Naive thymus-derived CD8-positive, alpha-beta T cell (primary cell): ENCODE results near the gene ZNF771. TPM values are rescaled to one million over a fixed set of nuclear protein-coding genes. Genes with fewer than 3 reads are reported as not detected.
"Not testable (repeated sequence)": the region's sequence is repeated elsewhere in the genome, so short reads cannot be mapped to it uniquely, and the experiment has no call there.

Experiments used
- ATAC-seq, 2 donors: fragments of 150-1000 bp; cut with Tn5 transposase in 1 of 2; sonication (Bioruptor Pico), chemical (Tn5 transposase) in 1 of 2; 1 replicate in 1 of 2; 2 replicates in 1 of 2; pipeline ENCODE4 v1.10.0; 2021; ENCODE audit warnings: mild to moderate bottlenecking in 2 of 2, moderate library complexity in 2 of 2
- POLR2A ChIA-PET: fragments of 350-600 bp; sonication (Branson Sonifier 250); formaldehyde crosslinking; loops from one replicate; lab custom pipeline; 2021; ENCODE audit warnings: antibody characterized with exemption; lab: Charles Lee
- DNase-seq, 10 donors: peaks; one replicate each; pipeline versions ENCODE4 v3.0.0 to v3.0.0-alpha.2; 2020 to 2022
- H3K27ac Mint-ChIP-seq, 10 donors: one replicate each; pipeline ENCODE4 v1.8.0; 2020 to 2022; ENCODE audit warnings: mild to moderate bottlenecking in 10 of 10, mixed read lengths in 10 of 10, moderate library complexity in 4 of 10, inconsistent platforms in 1 of 10
- H3K27me3 Mint-ChIP-seq, 5 donors: one replicate each; pipeline ENCODE4 v1.8.0; 2021 to 2022; ENCODE audit warnings: mixed read lengths in 5 of 5
- H3K36me3 Mint-ChIP-seq, 3 donors: one replicate each; pipeline ENCODE4 v1.8.0; 2020 to 2022; ENCODE audit warnings: mixed read lengths in 3 of 3, mild to moderate bottlenecking in 2 of 3, inconsistent platforms in 1 of 3
- H3K4me1 Mint-ChIP-seq, 4 donors: one replicate each; pipeline ENCODE4 v1.8.0; 2021 to 2022; ENCODE audit warnings: mixed read lengths in 4 of 4
- H3K4me3 Mint-ChIP-seq, 10 donors: one replicate each; pipeline ENCODE4 v1.8.0; 2020 to 2022; ENCODE audit warnings: mild to moderate bottlenecking in 10 of 10, mixed read lengths in 10 of 10, moderate library complexity in 6 of 10, inconsistent platforms in 1 of 10
- H3K9me3 Mint-ChIP-seq, 9 donors: one replicate each; pipeline ENCODE4 v1.8.0; 2020 to 2022; ENCODE audit warnings: mixed read lengths in 9 of 9, mild to moderate bottlenecking in 3 of 9, inconsistent platforms in 1 of 9, moderate library complexity in 1 of 9
- polyA plus RNA-seq, 3 donors: library from polyadenylated mRNA; unstranded; fragments of 300-500 nt; fragmentation: Illumina TruSeq; gene quantifications; one replicate each; pipeline ENCODE4 v1.2.3, GENCODE V29; 2021
- total RNA-seq, 8 experiments: library from RNA in 2 of 8; stranded (reverse) in 2 of 8; gene quantifications; one replicate each; pipeline ENCODE4 v1.2.3 and lab custom pipeline; 2021 to 2026

The ZNF771 gene
- total and polyA plus RNA-seq, 5 experiments from 2014 or later = 2.1 to 7.6 (median 5.5) TPM

- Mint-ChIP-seq H3K9me3 (no peaks in the 10 kb centered on the region), H3K4me1 (peaks cover 18 to 50% (median 47%) of the 10 kb centered on the region in 4 donors), H3K36me3 (no peaks in the 10 kb centered on the region), H3K27me3 (no peaks in the 10 kb centered on the region), H3K27ac (peak overlapping the region in 9 of 10 donors; percentile 68 to 93 (median 90)), H3K4me3 (peak overlapping the region in 9 of 10 donors; percentile 57 to 78 (median 69))
- POLR2A ChIA-PET = interaction anchor here (0.5 to 9.4 kb wide), 16 partner anchors 8 to 203 kb away, joined by 3 to 247 read pairs (median 6); partner anchors contain the start of genes DCTPP1, FBRS, ITGAL and SEPHS2
- no peak for DNase-seq
- ATAC-seq = no peak
Measured at GRCh38 chr16:30457743-30458560, 50.5 kb downstream of the ZNF771 start.

GRCh38 chr16:30458561-30459394 lies 51.4 kb downstream of the ZNF771 start:
- Mint-ChIP-seq H3K4me3 (peak overlapping the region; percentile 48 to 78 (median 68)), H3K4me1 (peaks cover 18 to 52% (median 48%) of the 10 kb centered on the region in 4 donors), H3K9me3 (no peaks in the 10 kb centered on the region), H3K36me3 (no peaks in the 10 kb centered on the region), H3K27ac (peak overlapping the region; percentile 68 to 93 (median 88)), H3K27me3 (no peaks in the 10 kb centered on the region)
- ATAC-seq (peak; percentile 96 to 98), DNase-seq (peak; percentile 30 to 85 (median 63))
- POLR2A ChIA-PET = interaction anchor here (0.6 to 9.4 kb wide), 18 partner anchors 9 to 1450 kb away, joined by 3 to 247 read pairs (median 5); partner anchors contain the start of genes DCTPP1, FBRS, ITGAL and ZNF688

GRCh38 chr16:30459456-30459855 lies 52.0 kb downstream of the ZNF771 start:
- Mint-ChIP-seq H3K36me3 (no peaks in the 10 kb centered on the region), H3K4me1 (peaks cover 19 to 50% (median 44%) of the 10 kb centered on the region in 4 donors), H3K27ac (peak overlapping the region in 8 of 10 donors; percentile 52 to 92 (median 87)), H3K27me3 (no peaks in the 10 kb centered on the region), H3K4me3 (peak overlapping the region in 4 of 10 donors; percentile 11 to 74 (median 63)), H3K9me3 (no peaks in the 10 kb centered on the region)
- no peak for DNase-seq
- ATAC-seq = no peak
- POLR2A ChIA-PET = interaction anchor here (0.6 to 9.4 kb wide), 13 partner anchors 10 to 238 kb away, joined by 3 to 247 read pairs (median 5); partner anchors contain the start of genes DCTPP1, FBRS, ITGAL and ZNF747

- not testable (repeated sequence) for H3K4me3 Mint-ChIP-seq, H3K36me3 Mint-ChIP-seq, H3K27me3 Mint-ChIP-seq, H3K9me3 Mint-ChIP-seq, ATAC-seq, DNase-seq
- Mint-ChIP-seq H3K27ac (peak overlapping the region in 4 of 10 donors; percentile 19 to 73 (median 54)), H3K4me1 (peaks cover 24 to 59% (median 52%) of the 10 kb centered on the region in 4 donors)
- POLR2A ChIA-PET = interaction anchor here (0.6 to 9.4 kb wide), 4 partner anchors 11 to 235 kb away, joined by 3 to 247 read pairs (median 5); partner anchors contain the start of genes ITGAL and SEPHS2
Measured at GRCh38 chr16:30461426-30461825, 54.0 kb downstream of the ZNF771 start.

- H3K4me1 Mint-ChIP-seq = peaks cover 14 to 47% (median 34%) of the 10 kb centered on the region in 4 donors
- POLR2A ChIA-PET = interaction anchor here (1.1 kb wide), 2 partner anchors 9 to 34 kb away, joined by 3 to 4 read pairs; partner anchors contain the start of gene DCTPP1
Measured at GRCh38 chr16:30464078-30464477, 56.7 kb downstream of the ZNF771 start.

More at GRCh38 chr16:30464078-30464477, 56.7 kb downstream of the ZNF771 start:
- DNase-seq (no peak), ATAC-seq (no peak)
- Mint-ChIP-seq H3K27ac (peak overlapping the region in 4 of 10 donors; percentile 37 to 65 (median 50)), H3K27me3 (no peaks in the 10 kb centered on the region), H3K4me3 (no peak overlapping the region), H3K9me3 (no peaks in the 10 kb centered on the region), H3K36me3 (no peaks in the 10 kb centered on the region)

Other genes with a start within 250 kb of the ZNF771 start
- 100 to 1,000 TPM; 881 to 897 TPM for gene CORO1A, start 224.0 kb upstream of the ZNF771 start, total RNA-seq
- gene CORO1A, start 224.0 kb upstream of the ZNF771 start, polyA plus RNA-seq = 1,000 to 10,000 TPM; 1,262 to 1,424 (median 1,364) TPM
- 10 to 100 TPM; 66.6 to 73.1 TPM for gene BOLA2B, start 213.9 kb upstream of the ZNF771 start, total RNA-seq
- gene BOLA2B, start 213.9 kb upstream of the ZNF771 start, polyA plus RNA-seq = 100 to 1,000 TPM; 225 to 251 (median 237) TPM
- 10 to 100 TPM; 32.5 to 47.1 TPM for gene SLX1A, start 213.7 kb upstream of the ZNF771 start, total RNA-seq
- 10 to 100 TPM; 35.6 to 60.2 (median 44.2) TPM for gene SLX1A, start 213.7 kb upstream of the ZNF771 start, polyA plus RNA-seq
- 10 to 100 TPM; 26.9 to 29.4 TPM for gene SULT1A3, start 208.4 kb upstream of the ZNF771 start, total RNA-seq
- 1 to 10 TPM in 1 of 3 donors, under 1 TPM in 1, not detected in 1; 0.47 to 1.3 TPM for gene SULT1A3, start 208.4 kb upstream of the ZNF771 start, polyA plus RNA-seq
- 10 to 100 TPM; 30.8 to 40.8 TPM for gene NPIPB13, start 159.1 kb upstream of the ZNF771 start, total RNA-seq
- under 1 TPM; 0.22 to 0.59 (median 0.40) TPM for gene NPIPB13, start 159.1 kb upstream of the ZNF771 start, polyA plus RNA-seq
- 10 to 100 TPM; 62.9 to 66.8 TPM for gene CD2BP2, start 52.3 kb upstream of the ZNF771 start, total RNA-seq
- gene CD2BP2, start 52.3 kb upstream of the ZNF771 start, polyA plus RNA-seq = 10 to 100 TPM; 20.6 to 21.9 (median 21.7) TPM
- gene TBC1D10B, start 37.1 kb upstream of the ZNF771 start, total RNA-seq = 10 to 100 TPM; 32.9 to 36.9 TPM
- gene TBC1D10B, start 37.1 kb upstream of the ZNF771 start, polyA plus RNA-seq = 10 to 100 TPM in 1 of 3 donors, 1 to 10 TPM in 2; 6.6 to 10.5 (median 7.3) TPM
- gene MYL11, start 32.8 kb upstream of the ZNF771 start, total RNA-seq = 1 to 10 TPM in 1 of 2 experiments, not detected in 1; 1.9 TPM
- gene MYL11, start 32.8 kb upstream of the ZNF771 start, polyA plus RNA-seq = 1 to 10 TPM in 2 of 3 donors, not detected in 1; 1.1 to 4.2 TPM
- gene SEPTIN1, start 25.0 kb upstream of the ZNF771 start, total RNA-seq = 100 to 1,000 TPM; 216 to 222 TPM
- gene SEPTIN1, start 25.0 kb upstream of the ZNF771 start, polyA plus RNA-seq = 100 to 1,000 TPM; 178 to 249 (median 242) TPM
- 10 to 100 TPM; 12.7 to 14.3 TPM for gene ZNF48, start 12.2 kb upstream of the ZNF771 start, total RNA-seq
- 10 to 100 TPM in 1 of 3 donors, 1 to 10 TPM in 2; 6.1 to 11.7 (median 7.5) TPM for gene ZNF48, start 12.2 kb upstream of the ZNF771 start, polyA plus RNA-seq
- gene DCTPP1, start 22.4 kb downstream of the ZNF771 start, total RNA-seq = 10 to 100 TPM; 15.2 to 16.7 TPM
- gene DCTPP1, start 22.4 kb downstream of the ZNF771 start, polyA plus RNA-seq = 10 to 100 TPM; 63.0 to 79.6 (median 64.0) TPM
- 10 to 100 TPM; 52.3 to 55.1 TPM for gene SEPHS2, start 38.3 kb downstream of the ZNF771 start, total RNA-seq
- 10 to 100 TPM; 45.5 to 60.7 (median 55.0) TPM for gene SEPHS2, start 38.3 kb downstream of the ZNF771 start, polyA plus RNA-seq
- 100 to 1,000 TPM; 334 to 339 TPM for gene ITGAL, start 65.1 kb downstream of the ZNF771 start, total RNA-seq
- gene ITGAL, start 65.1 kb downstream of the ZNF771 start, polyA plus RNA-seq = 100 to 1,000 TPM; 121 to 157 (median 124) TPM
- gene ZNF768, start 119.0 kb downstream of the ZNF771 start, total RNA-seq = 1 to 10 TPM; 8.3 to 8.5 TPM
- gene ZNF768, start 119.0 kb downstream of the ZNF771 start, polyA plus RNA-seq = 1 to 10 TPM; 1.1 to 2.1 (median 1.5) TPM
- 10 to 100 TPM; 21.8 to 21.9 TPM for gene ZNF747, start 127.3 kb downstream of the ZNF771 start, total RNA-seq
- 10 to 100 TPM in 2 of 3 donors, 1 to 10 TPM in 1; 9.5 to 12.0 (median 11.4) TPM for gene ZNF747, start 127.3 kb downstream of the ZNF771 start, polyA plus RNA-seq
- 10 to 100 TPM; 18.8 to 19.3 TPM for gene ZNF764, start 150.8 kb downstream of the ZNF771 start, total RNA-seq
- gene ZNF764, start 150.8 kb downstream of the ZNF771 start, polyA plus RNA-seq = 1 to 10 TPM; 3.6 to 6.5 (median 4.0) TPM
- gene ZNF688, start 164.1 kb downstream of the ZNF771 start, total RNA-seq = 10 to 100 TPM; 19.9 to 21.2 TPM
- gene ZNF688, start 164.1 kb downstream of the ZNF771 start, polyA plus RNA-seq = 10 to 100 TPM; 21.2 to 22.0 (median 21.7) TPM
- gene ZNF785, start 178.1 kb downstream of the ZNF771 start, total RNA-seq = 10 to 100 TPM; 22.8 to 23.3 TPM
- gene ZNF785, start 178.1 kb downstream of the ZNF771 start, polyA plus RNA-seq = 1 to 10 TPM; 1.6 to 3.5 (median 3.4) TPM
- 10 to 100 TPM; 10.8 to 13.7 TPM for gene ZNF689, start 202.8 kb downstream of the ZNF771 start, total RNA-seq
- gene ZNF689, start 202.8 kb downstream of the ZNF771 start, polyA plus RNA-seq = 10 to 100 TPM in 2 of 3 donors, 1 to 10 TPM in 1; 7.7 to 12.5 (median 11.0) TPM
- gene PRR14, start 243.4 kb downstream of the ZNF771 start, total RNA-seq = 10 to 100 TPM; 81.4 to 83.8 TPM
- gene PRR14, start 243.4 kb downstream of the ZNF771 start, polyA plus RNA-seq = 10 to 100 TPM; 13.3 to 22.3 (median 15.3) TPM